ENCODE data around the gene FGF14. TPM values are rescaled to one million over a fixed set of nuclear protein-coding genes. Genes with fewer than 3 reads are reported as not detected.

The FGF14 gene
- total and polyA plus RNA-seq, 2 of the 4 experiments (the other 2 are of a cell fraction), result under 0.01 TPM; not detected in 1

DNA sequence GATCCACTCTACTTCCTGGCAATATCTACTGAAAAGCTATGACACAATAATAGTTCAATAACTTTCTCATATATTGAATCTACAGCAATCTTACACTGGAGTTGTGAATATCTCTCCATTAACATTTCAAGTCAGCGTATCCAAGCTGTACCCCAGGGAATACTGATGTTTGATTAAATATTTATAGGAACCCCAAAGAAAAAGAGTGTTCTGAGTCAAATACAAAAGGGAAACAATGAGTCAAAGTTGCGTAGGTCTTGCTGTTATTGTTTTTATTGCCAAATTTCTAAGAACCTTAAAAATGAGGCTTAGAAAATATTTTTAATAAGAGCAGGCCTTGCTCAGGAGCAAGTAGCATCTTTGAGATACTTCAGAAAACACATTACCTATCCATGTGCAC, 415.5 kb downstream of the FGF14 start:
- dilution Hi-C loops (cut with HindIII; ENCODE audit: low sequenced_read_pairs, unreplicated experiment) (no loop called here), in situ Hi-C loops (cut with MboI; ENCODE audit: low sequenced_read_pairs) (no loop called here), intact Hi-C loops (cut with micrococcal nuclease) (no loop called here)
- no peak for DNase-seq
- H2AFZ ChIP-seq (replicated peaks; ENCODE audit: low read length, poor library complexity), result no peak overlapping the region
- no peaks in the 10 kb centered on the region for H3K27me3 ChIP-seq (ENCODE audit: control insufficient read depth, insufficient read depth, low read length)
- no peaks in the 10 kb centered on the region for H3K9me3 ChIP-seq (ENCODE audit: control insufficient read depth, insufficient read depth, low read length)
- H3K79me1 ChIP-seq (ENCODE audit: low read depth in 1 of 2, low read length in 2 of 2), result no peaks in the 10 kb centered on the region
- no peak overlapping the region for H3K18ac ChIP-seq (ENCODE audit: low read depth, low read length)
- H2AK9ac ChIP-seq (replicated peaks; ENCODE audit: low read depth, low read length, poor library complexity), result no peak overlapping the region
- no peak overlapping the region for H3K14ac ChIP-seq (replicated peaks; ENCODE audit: low read depth, low read length)
- H4K8ac ChIP-seq (ENCODE audit: low read depth in 2 of 2, low read length in 2 of 2), result no peak overlapping the region
- no peak overlapping the region for H3K9ac ChIP-seq (ENCODE audit: low read depth, low read length)
- H4K91ac ChIP-seq (ENCODE audit: insufficient read depth, low read depth, low read length), result no peak overlapping the region
- ChIA-PET POLR2A (ENCODE audit: unreplicated experiment) (no interaction called here), CTCF (no interaction called here)
- no peak overlapping the region for H4K5ac ChIP-seq (ENCODE audit: low read depth, low read length)
- H2BK120ac ChIP-seq (ENCODE audit: low read depth, low read length), result no peak overlapping the region
- H2BK20ac ChIP-seq (ENCODE audit: low read depth, low read length), result no peak overlapping the region
- H3K56ac ChIP-seq (ENCODE audit: extremely low read depth, insufficient read depth, low read length), result no peak overlapping the region
- BruUV-seq (replicated peaks), result no TSS peak
- WGBS, 2 experiments (ENCODE audit: extremely low coverage in 2 of 2, insufficient read length in 1 of 2), result no CpG with 5 or more reads among the region's 2 CpGs
- no peak for ATAC-seq (ENCODE audit: low read depth)
- H3K4me3 ChIP-seq (ENCODE audit: insufficient read depth, low read depth, low read length), result no peak overlapping the region
- H2BK15ac ChIP-seq (ENCODE audit: low read depth, low read length), result no peak overlapping the region
- no peaks in the 10 kb centered on the region for H3K9me1 ChIP-seq (ENCODE audit: insufficient read depth, low read length)
- H2BK5ac ChIP-seq (ENCODE audit: low read depth, low read length, poor library complexity, severe bottlenecking), result no peak overlapping the region
- H3K27ac ChIP-seq (ENCODE audit: insufficient read depth, low read length), result no peak overlapping the region
- H3K4me1 ChIP-seq (ENCODE audit: control insufficient read depth, insufficient read depth, low read length), result no peaks in the 10 kb centered on the region
- no peak overlapping the region for H3K23ac ChIP-seq (ENCODE audit: low read depth, low read length)
- H3K36me3 ChIP-seq (ENCODE audit: control insufficient read depth, insufficient read depth, low read length), result no peaks in the 10 kb centered on the region
- H4K20me1 ChIP-seq (ENCODE audit: insufficient read depth, low read length), result no peaks in the 10 kb centered on the region
- no peak overlapping the region for H2AK5ac ChIP-seq (ENCODE audit: low read depth, low read length)
- no peak overlapping the region for H3K4ac ChIP-seq (ENCODE audit: low read depth, low read length)
- TF ChIP-seq, protein P1, sequence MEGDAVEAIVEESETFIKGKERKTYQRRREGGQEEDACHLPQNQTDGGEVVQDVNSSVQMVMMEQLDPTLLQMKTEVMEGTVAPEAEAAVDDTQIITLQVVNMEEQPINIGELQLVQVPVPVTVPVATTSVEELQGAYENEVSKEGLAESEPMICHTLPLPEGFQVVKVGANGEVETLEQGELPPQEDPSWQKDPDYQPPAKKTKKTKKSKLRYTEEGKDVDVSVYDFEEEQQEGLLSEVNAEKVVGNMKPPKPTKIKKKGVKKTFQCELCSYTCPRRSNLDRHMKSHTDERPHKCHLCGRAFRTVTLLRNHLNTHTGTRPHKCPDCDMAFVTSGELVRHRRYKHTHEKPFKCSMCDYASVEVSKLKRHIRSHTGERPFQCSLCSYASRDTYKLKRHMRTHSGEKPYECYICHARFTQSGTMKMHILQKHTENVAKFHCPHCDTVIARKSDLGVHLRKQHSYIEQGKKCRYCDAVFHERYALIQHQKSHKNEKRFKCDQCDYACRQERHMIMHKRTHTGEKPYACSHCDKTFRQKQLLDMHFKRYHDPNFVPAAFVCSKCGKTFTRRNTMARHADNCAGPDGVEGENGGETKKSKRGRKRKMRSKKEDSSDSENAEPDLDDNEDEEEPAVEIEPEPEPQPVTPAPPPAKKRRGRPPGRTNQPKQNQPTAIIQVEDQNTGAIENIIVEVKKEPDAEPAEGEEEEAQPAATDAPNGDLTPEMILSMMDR (conservative IDR thresholded peaks at IDR 0.05; ENCODE audit: low read depth, low read length), result no peak
- no peak for TF ChIP-seq SMC3 (IDR thresholded peaks at IDR 0.05; ENCODE audit: low read depth, low read length)
- no peak for TF ChIP-seq FOS (IDR thresholded peaks at IDR 0.05; ENCODE audit: low read depth, low read length)
- TF ChIP-seq, protein P2, sequence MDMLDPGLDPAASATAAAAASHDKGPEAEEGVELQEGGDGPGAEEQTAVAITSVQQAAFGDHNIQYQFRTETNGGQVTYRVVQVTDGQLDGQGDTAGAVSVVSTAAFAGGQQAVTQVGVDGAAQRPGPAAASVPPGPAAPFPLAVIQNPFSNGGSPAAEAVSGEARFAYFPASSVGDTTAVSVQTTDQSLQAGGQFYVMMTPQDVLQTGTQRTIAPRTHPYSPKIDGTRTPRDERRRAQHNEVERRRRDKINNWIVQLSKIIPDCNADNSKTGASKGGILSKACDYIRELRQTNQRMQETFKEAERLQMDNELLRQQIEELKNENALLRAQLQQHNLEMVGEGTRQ (IDR thresholded peaks at IDR 0.05; ENCODE audit: low read depth, low read length), result no peak
- no peak for TF ChIP-seq RCOR1 (IDR thresholded peaks at IDR 0.05; ENCODE audit: insufficient replicate concordance, low read length)
- H3K4me2 ChIP-seq (ENCODE audit: low read depth, low read length), result no peak overlapping the region

Data from IMR-90 (cell line).